IMR-90 (cell line): ENCODE data around the gene CH25H. TPM values are rescaled to one million over a fixed set of nuclear protein-coding genes. Genes with fewer than 3 reads are reported as not detected.

Source experiments
- ATAC-seq: fragments of 200-7000 bp; cut with Tn5 transposase; 2 replicates; pipeline ENCODE4 v1.9.1; 2020; ENCODE audit warnings: low read depth, mild to moderate bottlenecking, moderate library complexity
- BruUV-seq: library from RNA; stranded (reverse); fragments of 400-500 nt; replicated peaks from 2 replicates; lab custom pipeline; 2021; lab: Mats Ljungman, UMichigan
- CTCF ChIA-PET: fragments of 300-600 bp; formaldehyde crosslinking; extraction: SDS; loops from one replicate; lab custom pipeline; 2021; ENCODE audit warnings: antibody characterized with exemption; lab: Yijun Ruan, JAX
- POLR2A ChIA-PET: fragments of 300-600 bp; sonication (Branson Sonifier 250); formaldehyde crosslinking; loops from one replicate; lab custom pipeline; 2022; ENCODE audit warnings: antibody characterized with exemption; ENCODE audit not compliant: unreplicated experiment; lab: Charles Lee
- DNase-seq: peaks from one replicate; pipeline ENCODE4 v3.0.0; 2013
- H2AFZ ChIP-seq: replicated peaks from 2 replicates; pipeline ENCODE3; 2013; ENCODE audit warnings: low read length, mild to moderate bottlenecking; ENCODE audit not compliant: poor library complexity
- H2AK5ac ChIP-seq: 2 replicates; pipeline ENCODE4 v1.6.1; 2013; ENCODE audit warnings: low read depth, low read length, inconsistent platforms
- H2AK9ac ChIP-seq: replicated peaks from 2 replicates; pipeline ENCODE3; 2013; ENCODE audit warnings: mild to moderate bottlenecking, low read depth, low read length, moderate library complexity; ENCODE audit not compliant: poor library complexity
- H2BK120ac ChIP-seq: 2 replicates; pipeline ENCODE4 v1.6.1; 2013; ENCODE audit warnings: low read depth, low read length, inconsistent platforms
- H2BK15ac ChIP-seq: 3 replicates; pipeline ENCODE4 v1.6.1; 2013; ENCODE audit warnings: low read depth, low read length, inconsistent platforms
- H2BK20ac ChIP-seq: 2 replicates; pipeline ENCODE4 v1.6.1; 2013; ENCODE audit warnings: low read depth, mild to moderate bottlenecking, inconsistent platforms, low read length, moderate library complexity
- H2BK5ac ChIP-seq: 2 replicates; pipeline ENCODE4 v1.6.1; 2013; ENCODE audit warnings: mild to moderate bottlenecking, low read depth, low read length, inconsistent platforms; ENCODE audit not compliant: poor library complexity, severe bottlenecking
- H3K14ac ChIP-seq: replicated peaks from 2 replicates; pipeline ENCODE4 v1.6.1; 2013; ENCODE audit warnings: low read depth, low read length, inconsistent platforms
- H3K18ac ChIP-seq: 2 replicates; pipeline ENCODE4 v1.6.1; 2013; ENCODE audit warnings: low read depth, low read length, control low read depth
- H3K23ac ChIP-seq: 2 replicates; pipeline ENCODE4 v1.6.1; 2013; ENCODE audit warnings: low read depth, low read length, inconsistent platforms
- H3K27ac ChIP-seq: 2 replicates; pipeline ENCODE4 v1.5.1; 2013; ENCODE audit warnings: mild to moderate bottlenecking, control low read depth, low read length; ENCODE audit not compliant: insufficient read depth
- H3K27me3 ChIP-seq: 2 replicates; pipeline ENCODE4 v1.6.1; 2013; ENCODE audit warnings: low read length; ENCODE audit not compliant: control insufficient read depth, insufficient read depth
- H3K36me3 ChIP-seq: 2 replicates; pipeline ENCODE4 v1.6.1; 2013; ENCODE audit warnings: low read length, mixed read lengths; ENCODE audit not compliant: control insufficient read depth, insufficient read depth
- H3K4ac ChIP-seq: 2 replicates; pipeline ENCODE4 v1.6.1; 2013; ENCODE audit warnings: low read depth, low read length, inconsistent platforms
- H3K4me1 ChIP-seq: 2 replicates; pipeline ENCODE4 v1.6.1; 2013; ENCODE audit warnings: low read length, mixed read lengths; ENCODE audit not compliant: control insufficient read depth, insufficient read depth
- H3K4me2 ChIP-seq: 2 replicates; pipeline ENCODE4 v1.6.1; 2013; ENCODE audit warnings: low read depth, mild to moderate bottlenecking, control low read depth, low read length, moderate library complexity
- H3K4me3 ChIP-seq: 2 replicates; pipeline ENCODE4 v1.5.1; 2013; ENCODE audit warnings: low read depth, mild to moderate bottlenecking, control low read depth, low read length, moderate library complexity; ENCODE audit not compliant: insufficient read depth
- H3K56ac ChIP-seq: 2 replicates; pipeline ENCODE4 v1.6.1; 2013; ENCODE audit warnings: low read length, inconsistent platforms; ENCODE audit not compliant: insufficient read depth; ENCODE audit errors: extremely low read depth
- H3K79me1 ChIP-seq, 2 experiments: 2 replicates each; pipeline ENCODE4 v1.6.1; 2013; ENCODE audit warnings: low read length in 2 of 2, inconsistent platforms in 1 of 2, low read depth in 1 of 2
- H3K9ac ChIP-seq: 2 replicates; pipeline ENCODE4 v1.6.1; 2013; ENCODE audit warnings: low read depth, low read length, control low read depth
- H3K9me1 ChIP-seq: 2 replicates; pipeline ENCODE4 v1.6.1; 2013; ENCODE audit warnings: low read length, inconsistent platforms; ENCODE audit not compliant: insufficient read depth
- H3K9me3 ChIP-seq: 2 replicates; pipeline ENCODE4 v1.6.1; 2013; ENCODE audit warnings: low read length; ENCODE audit not compliant: control insufficient read depth, insufficient read depth
- H4K20me1 ChIP-seq: 2 replicates; pipeline ENCODE4 v1.6.1; 2013; ENCODE audit warnings: low read length, inconsistent platforms; ENCODE audit not compliant: insufficient read depth
- H4K5ac ChIP-seq: 2 replicates; pipeline ENCODE4 v1.6.1; 2013; ENCODE audit warnings: mild to moderate bottlenecking, low read depth, low read length, control low read depth
- H4K8ac ChIP-seq, 2 experiments: 2 replicates each; pipeline ENCODE4 v1.6.1; 2013; ENCODE audit warnings: low read depth in 2 of 2, low read length in 2 of 2, control low read depth in 1 of 2, inconsistent platforms in 1 of 2
- H4K91ac ChIP-seq: 2 replicates; pipeline ENCODE4 v1.6.1; 2013; ENCODE audit warnings: low read depth, low read length, inconsistent platforms; ENCODE audit not compliant: insufficient read depth
- BHLHE40 ChIP-seq: fragments of 150-350 bp; IDR thresholded peaks from 2 replicates; pipeline ENCODE4 v1.6.1; 2016; ENCODE audit warnings: mild to moderate bottlenecking, low read depth, low read length
- CEBPB ChIP-seq: IDR thresholded peaks from 2 replicates; pipeline ENCODE4 v1.6.1; 2012; ENCODE audit warnings: low read depth, low read length, improper control_type of control experiment
- CHD1 ChIP-seq: IDR thresholded peaks from 2 replicates; pipeline ENCODE4 v1.6.1; 2012; ENCODE audit warnings: low read depth, low read length, improper control_type of control experiment
- CTCF ChIP-seq: conservative IDR thresholded peaks from 2 replicates; pipeline ENCODE4 v1.5.1; 2012; ENCODE audit warnings: mild to moderate bottlenecking, low read depth, low read length, improper control_type of control experiment
- ELK1 ChIP-seq: fragments of 150-350 bp; IDR thresholded peaks from 2 replicates; pipeline ENCODE4 v1.6.1; 2016; ENCODE audit warnings: low read depth, mild to moderate bottlenecking, low read length, moderate library complexity, borderline replicate concordance
- FOS ChIP-seq: fragments of 150-350 bp; IDR thresholded peaks from 2 replicates; pipeline ENCODE4 v1.6.1; 2016; ENCODE audit warnings: low read depth, low read length
- MAFK ChIP-seq: IDR thresholded peaks from 2 replicates; pipeline ENCODE4 v1.6.1; 2012; ENCODE audit warnings: low read depth, low read length, improper control_type of control experiment
- MAZ ChIP-seq: IDR thresholded peaks from 2 replicates; pipeline ENCODE4 v1.6.1; 2012; ENCODE audit warnings: low read depth, mild to moderate bottlenecking, low read length, improper control_type of control experiment, moderate library complexity, borderline replicate concordance
- MXI1 ChIP-seq: IDR thresholded peaks from 2 replicates; pipeline ENCODE4 v1.6.1; 2012; ENCODE audit warnings: low read depth, mild to moderate bottlenecking, low read length, moderate library complexity, borderline replicate concordance
- NFE2L2 ChIP-seq: fragments of 150-350 bp; IDR thresholded peaks from 2 replicates; pipeline ENCODE4 v1.6.1; 2016; ENCODE audit warnings: low read depth, mild to moderate bottlenecking, low read length
- POLR2A ChIP-seq: IDR thresholded peaks from 2 replicates; pipeline ENCODE4 v1.6.1; 2012; ENCODE audit warnings: mild to moderate bottlenecking, low read depth, low read length
- RAD21 ChIP-seq: IDR thresholded peaks from 2 replicates; pipeline ENCODE4 v1.6.1; 2012; ENCODE audit warnings: low read length, improper control_type of control experiment
- RCOR1 ChIP-seq: IDR thresholded peaks from 2 replicates; pipeline ENCODE4 v1.6.1; 2012; ENCODE audit warnings: mild to moderate bottlenecking, low read length, improper control_type of control experiment; ENCODE audit not compliant: insufficient replicate concordance
- RFX5 ChIP-seq: IDR thresholded peaks from 2 replicates; pipeline ENCODE4 v1.8.0; 2012; ENCODE audit warnings: low read depth, mild to moderate bottlenecking, low read length, moderate library complexity
- SMC3 ChIP-seq: fragments of 150-350 bp; IDR thresholded peaks from 2 replicates; pipeline ENCODE4 v1.6.1; 2016; ENCODE audit warnings: low read depth, mild to moderate bottlenecking, antibody characterized with exemption, low read length, moderate library complexity
- USF2 ChIP-seq: fragments of 150-350 bp; IDR thresholded peaks from 2 replicates; pipeline ENCODE4 v1.6.1; 2017; ENCODE audit warnings: mild to moderate bottlenecking, antibody characterized with exemption, low read length, low read depth
- WGBS, 2 experiments: methylation state at CpG; one replicate each; pipeline versions ENCODE4 v1.1.5 to v1.1.7; 2013; ENCODE audit warnings: missing lambda C conversion rate in 2 of 2; ENCODE audit not compliant: insufficient read length in 1 of 2; ENCODE audit errors: extremely low coverage in 2 of 2; 5-methylcytosine and 5-hydroxymethylcytosine counted together
- dilution Hi-C: fragments of 300-500 bp; cut with HindIII; formaldehyde crosslinking; loops from one replicate; pipeline ENCODE4 v1.14.3; 2018; ENCODE audit warnings: low sequenced_read_pairs; ENCODE audit not compliant: unreplicated experiment
- in situ Hi-C: fragments of 300-500 bp; cut with MboI; formaldehyde crosslinking; loops from 3 replicates; pipeline ENCODE4 v1.14.3; 2019; ENCODE audit warnings: low sequenced_read_pairs, inconsistent platforms, mixed read lengths
- intact Hi-C: fragments of 100-400 bp; cut with micrococcal nuclease; formaldehyde crosslinking; loops from 2 replicates; pipeline ENCODE4 v1.10.0; 2022
- polyA plus RNA-seq, 3 experiments: library from polyadenylated mRNA; depleted of rRNA; stranded (reverse); fragments of >200 nt; gene quantifications; 2 replicates each; pipeline ENCODE4 v1.2.3, GENCODE V29; 2012; ENCODE audit warnings: low replicate concordance in 1 of 3
- total RNA-seq: library from RNA; depleted of rRNA; stranded (reverse); fragments of >200 nt; gene quantifications from 2 replicates; pipeline ENCODE4 v1.2.3, GENCODE V29; 2012

CH25H gene
- total and polyA plus RNA-seq, 2 of the 4 experiments (the other 2 are of a cell fraction): 0.12 to 0.18 TPM

DNA sequence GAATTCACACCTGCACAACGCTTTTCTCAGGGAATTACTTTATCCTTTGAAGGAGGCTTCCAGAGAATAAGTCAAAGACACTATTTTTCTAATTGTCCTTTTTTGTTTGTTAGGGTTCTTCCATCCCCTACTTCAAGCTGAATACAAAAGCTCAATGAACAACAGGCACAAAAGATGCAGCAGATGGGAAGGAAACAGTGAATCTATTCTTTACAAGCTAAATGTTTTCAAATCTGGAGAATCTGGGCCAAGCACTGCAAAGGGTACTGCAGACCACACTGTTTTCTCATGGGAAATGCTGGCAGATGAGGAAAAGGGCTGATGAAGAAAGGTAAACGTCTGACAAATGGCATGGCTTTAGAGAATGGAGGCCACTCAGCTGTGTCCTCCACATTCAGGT lies 25.9 kb upstream of the CH25H start:
- in situ Hi-C loops: no loop called here
- Histone ChIP-seq H2BK120ac (no peak overlapping the region), H3K79me1 (no peaks in the 10 kb centered on the region), H3K9me1 (no peaks in the 10 kb centered on the region), H2AFZ (no peak overlapping the region), H3K4me2 (no peak overlapping the region), H3K27me3 (no peaks in the 10 kb centered on the region), H3K9me3 (no peaks in the 10 kb centered on the region), H2BK5ac (no peak overlapping the region), H4K20me1 (no peaks in the 10 kb centered on the region), H3K23ac (no peak overlapping the region), H3K4ac (no peak overlapping the region), H4K91ac (no peak overlapping the region), H3K56ac (no peak overlapping the region), H3K4me3 (no peak overlapping the region), H4K8ac (no peak overlapping the region), H2AK5ac (no peak overlapping the region), H3K18ac (no peak overlapping the region), H2BK15ac (no peak overlapping the region), H2AK9ac (no peak overlapping the region), H2BK20ac (no peak overlapping the region), H3K4me1 (no peaks in the 10 kb centered on the region), H3K36me3 (no peaks in the 10 kb centered on the region), H3K27ac (no peak overlapping the region), H3K14ac (no peak overlapping the region), H3K9ac (no peak overlapping the region), H4K5ac (no peak overlapping the region)
- no TSS peak for BruUV-seq
- CTCF ChIA-PET: interaction anchor here (1.0 kb wide), 1 partner anchor 13 kb away, joined by 3 read pairs; no protein-coding TSS in a partner anchor
- POLR2A ChIA-PET: no interaction called here
- intact Hi-C loops: no loop called here
- dilution Hi-C loops: no loop called here
- no peak for ATAC-seq
- no CpG with 5 or more reads among the region's 2 CpGs for WGBS, 2 experiments
- DNase-seq: no peak
- TF ChIP-seq NFE2L2 (no peak), USF2 (no peak), FOS (no peak), ELK1 (no peak), POLR2A (no peak), MAZ (no peak), SMC3 (no peak), MAFK (no peak), MXI1 (no peak), CHD1 (no peak), RCOR1 (no peak), BHLHE40 (no peak), RAD21 (no peak), CEBPB (no peak), CTCF (no peak), RFX5 (no peak)
